ENCODE measurements around the gene DAW1.
A peak's percentile ranks its signal among the peaks of the same experiment; 100 is the strongest.
"Not testable (repeated sequence)": the region's sequence is repeated elsewhere in the genome, so short reads cannot be mapped to it uniquely, and the experiment has no call there.

DAW1 gene

DNA sequence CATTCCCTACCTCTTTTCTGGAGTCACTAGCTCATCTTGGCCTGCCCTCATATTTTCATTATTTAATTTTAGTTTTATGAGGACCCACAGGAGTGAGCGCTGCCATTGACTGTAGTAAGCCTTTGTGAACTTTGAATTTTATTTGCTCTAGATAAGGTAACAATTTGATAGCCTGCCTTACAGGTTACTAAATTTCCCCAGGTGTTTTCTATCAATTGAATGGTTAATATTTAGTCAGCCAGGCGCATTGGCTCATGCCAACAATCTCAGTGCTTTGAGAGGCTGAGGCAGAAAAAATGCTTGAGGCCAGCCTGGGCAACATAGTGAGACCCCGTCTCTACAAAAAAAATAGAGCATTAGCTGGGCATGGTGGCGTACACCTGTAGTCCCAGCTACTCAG, 50.2 kb downstream of the DAW1 start:
- DNase-seq: no peak

DNA sequence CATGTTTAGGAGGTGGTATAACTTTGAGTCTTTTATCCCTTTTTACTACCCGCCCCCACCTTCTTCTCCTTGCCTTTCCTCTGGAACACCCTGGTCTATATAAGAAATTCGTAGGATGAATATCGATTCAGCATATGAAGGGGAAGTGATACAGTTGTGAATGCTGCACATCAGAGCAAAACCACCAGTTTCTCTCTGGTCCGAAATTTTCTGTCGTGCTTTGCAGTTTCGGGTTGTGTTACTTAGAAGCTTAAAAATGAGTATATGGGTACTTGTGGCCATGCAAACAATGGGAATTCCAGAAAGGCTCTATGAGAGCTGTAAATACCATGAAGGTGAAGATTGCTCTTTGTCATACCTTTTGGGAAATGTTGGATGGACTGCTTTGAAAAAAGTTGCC, 60.6 kb downstream of the DAW1 start:
- no peak for DNase-seq

DNA sequence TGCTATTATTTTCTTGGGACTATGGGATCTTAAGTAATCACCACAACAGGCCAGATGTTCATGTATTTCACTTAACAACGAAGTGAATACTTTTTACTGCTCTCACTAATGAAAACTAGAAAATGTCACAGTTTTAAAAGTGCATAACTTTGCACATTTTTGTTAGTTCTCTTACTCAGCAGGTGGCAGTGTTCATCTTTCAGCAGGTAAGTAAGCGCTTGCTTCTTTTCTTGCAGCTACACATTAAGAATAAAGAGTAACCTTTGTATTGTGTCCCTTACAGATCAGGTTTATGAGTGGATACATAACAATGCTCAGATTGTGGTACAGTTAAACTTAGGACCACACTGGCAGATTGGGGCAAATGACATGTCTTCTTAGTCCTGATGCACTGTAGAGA, 61.0 kb downstream of the DAW1 start:
- no peak for DNase-seq

DNA sequence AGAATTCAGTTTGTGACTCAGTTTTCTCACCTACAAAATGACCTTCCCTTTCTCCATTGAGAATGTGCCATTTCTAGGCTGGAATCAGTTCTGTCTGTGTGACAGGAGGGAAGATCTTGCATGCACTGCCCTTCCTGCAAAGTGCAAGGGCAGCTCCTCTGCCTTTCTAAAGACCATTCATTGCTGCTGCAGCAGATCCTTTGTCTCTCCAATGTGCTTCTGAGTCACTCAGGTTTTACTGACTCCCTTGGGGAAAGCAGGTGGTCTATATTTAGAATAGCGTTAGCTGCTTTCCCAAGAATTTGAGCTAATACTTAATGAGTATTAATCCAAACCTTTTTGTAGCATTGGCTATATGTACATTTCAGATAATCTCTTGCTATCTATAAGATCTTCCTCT, 62.5 kb downstream of the DAW1 start:
- no peak for DNase-seq

DNA sequence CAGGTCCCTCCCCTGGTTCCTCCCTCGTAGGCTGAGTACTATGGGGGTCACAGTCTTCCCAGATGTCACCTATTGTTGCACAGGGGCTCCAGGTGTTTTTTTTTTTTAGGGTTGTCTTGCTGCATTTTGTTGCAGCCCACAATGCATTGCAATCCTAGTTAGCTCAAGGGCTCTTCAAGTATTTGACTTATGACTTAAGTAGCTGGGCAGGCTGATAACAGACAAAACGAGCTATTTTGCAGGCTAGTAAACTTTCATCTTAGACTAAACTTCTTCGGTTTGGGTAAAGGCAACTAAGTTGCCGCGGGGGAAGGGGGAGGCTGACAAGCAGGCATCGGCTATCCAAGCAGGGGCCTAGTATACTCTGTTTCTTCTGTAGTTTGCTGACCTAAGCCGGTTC, 64.8 kb downstream of the DAW1 start:
- not testable (repeated sequence) for DNase-seq

DNA sequence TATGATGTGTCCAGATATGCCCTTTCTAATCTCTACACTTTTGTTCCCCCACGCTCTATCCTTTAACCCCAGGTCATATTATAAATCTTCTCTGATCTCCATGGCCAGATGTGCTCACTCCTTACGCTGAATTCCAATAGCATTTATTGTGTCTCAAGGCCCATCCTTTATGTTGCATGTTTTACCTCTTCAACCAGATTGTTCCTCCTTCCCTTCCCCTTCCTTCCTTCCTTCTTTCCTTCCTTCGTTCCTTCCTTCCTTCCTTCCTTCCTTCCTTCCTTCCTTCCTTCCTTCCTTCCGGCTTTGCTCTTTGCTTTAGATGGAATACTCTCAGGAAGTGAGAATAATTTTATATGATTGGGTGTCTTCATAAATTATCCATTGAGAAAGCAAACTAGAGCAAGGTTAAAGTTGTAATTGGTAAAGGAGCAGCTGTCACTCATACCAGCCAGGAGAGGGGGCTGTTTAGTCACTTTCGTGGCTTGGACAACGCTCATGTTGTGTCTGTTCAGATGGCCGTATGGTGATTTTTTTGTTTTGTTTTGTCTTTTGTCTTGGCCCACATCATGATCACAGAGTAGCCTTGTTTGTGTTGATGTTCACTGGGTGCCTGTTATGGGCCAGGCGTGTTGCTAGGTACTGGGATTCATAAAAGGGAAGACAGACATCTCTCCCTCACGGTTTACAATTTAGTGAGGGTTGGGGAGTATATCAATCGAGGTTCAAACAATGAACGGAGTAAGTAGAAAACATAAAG, 68.0 kb downstream of the DAW1 start:
- DNase-seq: peak in 1 of 2 experiments; percentile 21

DNA sequence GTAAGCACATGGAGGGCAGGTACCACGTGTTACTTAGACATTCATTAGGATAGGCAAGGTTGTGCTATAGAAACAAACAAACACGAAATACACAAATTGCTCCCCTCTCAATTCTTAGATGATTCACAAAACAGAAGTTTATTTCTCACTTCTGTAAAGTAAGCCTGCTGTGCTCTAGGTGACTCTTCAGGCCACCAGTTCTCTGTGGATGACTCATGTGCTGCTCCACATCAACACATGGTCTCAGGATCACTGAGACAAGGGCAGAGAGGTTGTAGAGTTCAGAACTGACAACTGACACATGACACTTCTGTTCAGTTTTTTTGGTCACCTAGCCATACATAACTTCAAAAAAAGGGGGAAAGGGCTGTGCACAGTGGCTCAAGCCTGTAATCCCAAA, 70.6 kb downstream of the DAW1 start:
- DNase-seq: no peak

DNA sequence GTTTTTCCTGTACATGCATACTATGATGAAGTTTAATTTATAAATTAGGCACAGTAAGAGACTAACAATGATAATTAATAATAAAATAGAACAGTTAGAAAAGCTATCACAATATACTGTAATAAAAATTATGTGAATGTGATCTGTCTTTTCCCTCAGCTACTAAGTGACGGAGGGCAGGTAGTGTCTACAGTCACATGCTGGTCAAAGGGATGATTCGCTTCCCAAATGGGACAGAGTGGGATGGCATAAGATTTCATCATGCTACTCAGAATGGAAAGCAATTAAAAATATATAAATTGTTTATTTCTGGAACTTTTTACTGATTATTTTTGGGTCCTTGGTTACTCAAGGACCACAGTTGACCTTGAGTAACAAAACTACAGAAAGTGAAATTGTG, 71.5 kb downstream of the DAW1 start:
- DNase-seq: no peak

DNA sequence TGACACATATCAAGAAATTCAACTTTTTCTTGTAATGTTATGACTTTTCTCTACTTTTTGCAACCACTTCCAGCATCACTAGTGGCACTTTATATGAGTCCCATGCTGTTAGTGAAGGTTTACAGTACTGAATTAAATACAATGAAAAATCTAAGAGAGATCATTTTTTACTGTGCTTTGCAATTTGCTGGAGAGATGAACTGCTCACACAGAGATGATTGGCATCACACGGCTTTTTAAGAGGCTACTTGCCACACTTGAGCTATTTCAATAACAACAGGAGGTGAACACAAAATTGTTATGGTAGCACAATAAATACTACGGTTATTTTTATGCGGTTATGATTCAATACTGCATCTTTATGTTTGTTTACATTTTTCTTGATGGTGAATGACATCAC, 88.9 kb downstream of the DAW1 start:
- no peak for DNase-seq

DNA sequence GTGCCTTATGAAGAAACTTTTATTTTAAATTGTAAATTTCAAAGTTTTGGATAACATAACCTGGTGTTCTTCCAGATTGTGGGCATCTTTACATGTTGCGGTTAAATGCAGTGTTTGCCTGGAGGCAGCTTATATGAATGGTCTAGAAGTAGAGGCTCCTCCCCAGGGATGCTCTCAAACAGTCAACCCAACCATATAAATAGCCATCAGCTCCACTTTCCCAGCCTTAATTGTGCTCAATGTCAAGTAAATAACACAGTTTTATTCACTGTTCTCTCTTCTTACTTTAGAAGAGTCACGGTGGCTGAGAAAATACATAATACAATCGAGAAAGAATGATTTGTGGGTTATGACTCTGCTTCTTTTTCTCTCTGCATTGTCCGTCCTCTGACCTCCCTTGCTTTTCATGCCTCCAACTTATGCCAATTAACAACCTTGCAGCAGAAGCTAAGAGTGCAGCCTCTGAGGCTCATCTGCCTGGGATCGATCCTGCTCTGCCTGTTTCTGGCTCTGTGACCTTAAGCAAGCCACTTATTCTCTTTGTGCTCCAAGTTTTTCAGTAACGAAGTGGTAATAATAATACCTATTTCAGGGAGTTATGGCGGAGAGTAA, 100.3 kb downstream of the DAW1 start:
- no peak for DNase-seq

DNA sequence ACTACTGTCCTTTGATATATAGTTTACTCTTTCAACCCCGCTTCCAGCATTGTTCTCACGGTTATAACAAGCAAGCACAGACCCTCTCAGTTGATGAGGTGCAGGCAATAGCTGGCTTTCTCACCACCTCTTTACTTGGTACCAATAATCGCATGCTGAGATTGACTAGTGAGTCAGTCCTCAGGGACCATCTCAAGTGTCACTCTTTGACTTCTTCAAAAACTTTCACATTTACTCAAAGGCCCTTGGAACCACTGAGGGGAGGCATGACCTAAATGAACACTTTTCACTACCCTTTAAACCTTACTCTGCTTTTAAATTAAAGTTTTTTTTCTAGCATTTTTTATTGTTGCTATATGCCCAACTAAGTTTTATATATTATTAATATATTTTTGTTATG, 101.8 kb downstream of the DAW1 start:
- no peak for DNase-seq

All from Kasumi-1 (cell line).